Esophagus squamous epithelium (tissue), 4 donors: ENCODE measurements around the gene TROAP.

Experiments
- POLR2A ChIP-seq, 4 donors: fragments of 450-650 bp; IDR thresholded peaks; one replicate each; pipeline ENCODE4 v1.6.1; 2017; ENCODE audit warnings: antibody characterized with exemption in 4 of 4, mild to moderate bottlenecking in 4 of 4, moderate library complexity in 3 of 4
- TF ChIP-seq, protein P1 (sequence below), 6 experiments: fragments of 450-650 bp in 4 of 6; fragments of 200-600 bp in 2 of 6; sonication (generic) in 2 of 6; IDR thresholded peaks; one replicate each; pipeline ENCODE4 v1.5.1; 2016 to 2019; ENCODE audit warnings: antibody characterized with exemption in 6 of 6, mild to moderate bottlenecking in 4 of 6, moderate library complexity in 4 of 6

DNA sequence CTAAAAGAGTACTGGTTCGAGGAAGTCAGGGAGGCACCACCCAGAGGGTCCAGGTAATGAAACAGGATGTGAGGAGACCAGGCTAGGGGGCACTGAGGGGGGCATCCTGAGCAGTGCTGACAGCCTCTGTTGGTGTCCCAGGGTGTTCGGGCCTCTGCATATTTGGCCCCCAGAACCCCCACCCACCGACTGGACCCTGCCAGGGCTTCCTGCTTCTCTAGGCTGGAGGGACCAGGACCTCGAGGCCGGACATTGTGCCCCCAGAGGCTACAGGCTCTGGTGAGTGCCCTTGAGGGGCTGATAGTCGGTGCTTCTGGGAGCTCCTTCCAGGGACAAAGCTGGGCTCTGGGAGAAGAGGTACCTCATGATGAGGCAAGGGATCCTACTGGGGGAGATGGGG, 2.6 kb downstream of the TROAP start:
- TF ChIP-seq, protein P1, sequence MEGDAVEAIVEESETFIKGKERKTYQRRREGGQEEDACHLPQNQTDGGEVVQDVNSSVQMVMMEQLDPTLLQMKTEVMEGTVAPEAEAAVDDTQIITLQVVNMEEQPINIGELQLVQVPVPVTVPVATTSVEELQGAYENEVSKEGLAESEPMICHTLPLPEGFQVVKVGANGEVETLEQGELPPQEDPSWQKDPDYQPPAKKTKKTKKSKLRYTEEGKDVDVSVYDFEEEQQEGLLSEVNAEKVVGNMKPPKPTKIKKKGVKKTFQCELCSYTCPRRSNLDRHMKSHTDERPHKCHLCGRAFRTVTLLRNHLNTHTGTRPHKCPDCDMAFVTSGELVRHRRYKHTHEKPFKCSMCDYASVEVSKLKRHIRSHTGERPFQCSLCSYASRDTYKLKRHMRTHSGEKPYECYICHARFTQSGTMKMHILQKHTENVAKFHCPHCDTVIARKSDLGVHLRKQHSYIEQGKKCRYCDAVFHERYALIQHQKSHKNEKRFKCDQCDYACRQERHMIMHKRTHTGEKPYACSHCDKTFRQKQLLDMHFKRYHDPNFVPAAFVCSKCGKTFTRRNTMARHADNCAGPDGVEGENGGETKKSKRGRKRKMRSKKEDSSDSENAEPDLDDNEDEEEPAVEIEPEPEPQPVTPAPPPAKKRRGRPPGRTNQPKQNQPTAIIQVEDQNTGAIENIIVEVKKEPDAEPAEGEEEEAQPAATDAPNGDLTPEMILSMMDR (IDR thresholded peaks at IDR 0.05): no peak
- TF ChIP-seq POLR2A (IDR thresholded peaks at IDR 0.05): no peak
